GM12892 (cell line): Measurements from ENCODE around the gene PRR5.

Source experiments
- POLR2A ChIP-seq: IDR thresholded peaks from 2 replicates; pipeline ENCODE4 v1.6.1; 2011; ENCODE audit warnings: low read depth, low read length, control low read depth
- POLR2AphosphoS5 ChIP-seq: IDR thresholded peaks from 2 replicates; pipeline ENCODE4 v1.6.1; 2011; ENCODE audit warnings: low read depth, low read length, control low read depth

- TF ChIP-seq POLR2A, result no peak
- TF ChIP-seq POLR2AphosphoS5, result no peak
Measured at GRCh38 chr22:44664149-44664548, 37.9 kb upstream of the PRR5 start.
